ENCODE measurements around the gene PTPRB. TPM values are rescaled to one million over a fixed set of nuclear protein-coding genes. Genes with fewer than 3 reads are reported as not detected.
A peak's percentile ranks its signal among the peaks of the same experiment; 100 is the strongest.

The PTPRB gene
- total and polyA plus RNA-seq, 2 donors from 2014 or later = 13.5 to 71.6 TPM

DNA sequence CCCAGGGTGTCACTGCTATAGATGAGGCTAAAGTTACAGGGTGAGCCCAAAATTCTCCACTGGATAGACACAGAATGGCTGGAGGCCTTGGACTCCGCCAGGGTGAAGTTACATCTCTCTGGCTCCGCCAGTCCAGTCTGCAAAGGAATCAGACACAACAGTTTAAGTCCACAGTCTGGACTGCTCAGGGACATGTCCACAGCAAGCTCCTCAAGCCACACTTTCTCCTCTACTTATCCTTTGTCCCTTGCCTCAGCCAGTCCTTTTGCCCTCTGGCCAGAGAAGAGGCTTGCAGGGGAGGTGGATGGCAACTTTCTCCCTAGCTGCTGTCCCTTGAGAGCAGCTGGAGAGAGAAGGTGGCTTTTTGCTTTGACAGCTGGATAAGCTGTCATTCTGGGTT is 28.0 kb downstream of the PTPRB start:
- Histone ChIP-seq H3K4me3 (ENCODE audit: low read length in 3 of 3) (peak overlapping the region in 2 of 3 donors; percentile 49 to 60), H3K9ac (ENCODE audit: low read length in 3 of 3) (peak overlapping the region in 1 of 3 donors; percentile 61)

GRCh38 chr12:70608184-70608583 is 29.0 kb downstream of the PTPRB start:
- Histone ChIP-seq H3K27me3 (ENCODE audit: control insufficient read depth, insufficient read depth, low read length) (no peaks in the 10 kb centered on the region), H3K27ac (ENCODE audit: low read depth in 2 of 2, low read length in 2 of 2) (no peak overlapping the region), H3K4me3 (ENCODE audit: low read length in 3 of 3) (peak overlapping the region in 2 of 3 donors; percentile 51 to 60), H3K36me3 (ENCODE audit: control insufficient read depth in 2 of 3, insufficient read depth in 3 of 3, low read length in 3 of 3) (no peaks in the 10 kb centered on the region), H3K4me1 (ENCODE audit: control insufficient read depth in 2 of 3, insufficient read depth in 2 of 3, low read depth in 1 of 3, low read length in 3 of 3) (no peaks in the 10 kb centered on the region), H3K9ac (ENCODE audit: low read length in 3 of 3) (no peak overlapping the region), H3K9me3 (ENCODE audit: control insufficient read depth in 2 of 3, insufficient read depth in 1 of 3, low read length in 3 of 3) (no peaks in the 10 kb centered on the region)
- intact Hi-C loops (cut with DNase I) = no loop called here
- TF ChIP-seq, protein P1, sequence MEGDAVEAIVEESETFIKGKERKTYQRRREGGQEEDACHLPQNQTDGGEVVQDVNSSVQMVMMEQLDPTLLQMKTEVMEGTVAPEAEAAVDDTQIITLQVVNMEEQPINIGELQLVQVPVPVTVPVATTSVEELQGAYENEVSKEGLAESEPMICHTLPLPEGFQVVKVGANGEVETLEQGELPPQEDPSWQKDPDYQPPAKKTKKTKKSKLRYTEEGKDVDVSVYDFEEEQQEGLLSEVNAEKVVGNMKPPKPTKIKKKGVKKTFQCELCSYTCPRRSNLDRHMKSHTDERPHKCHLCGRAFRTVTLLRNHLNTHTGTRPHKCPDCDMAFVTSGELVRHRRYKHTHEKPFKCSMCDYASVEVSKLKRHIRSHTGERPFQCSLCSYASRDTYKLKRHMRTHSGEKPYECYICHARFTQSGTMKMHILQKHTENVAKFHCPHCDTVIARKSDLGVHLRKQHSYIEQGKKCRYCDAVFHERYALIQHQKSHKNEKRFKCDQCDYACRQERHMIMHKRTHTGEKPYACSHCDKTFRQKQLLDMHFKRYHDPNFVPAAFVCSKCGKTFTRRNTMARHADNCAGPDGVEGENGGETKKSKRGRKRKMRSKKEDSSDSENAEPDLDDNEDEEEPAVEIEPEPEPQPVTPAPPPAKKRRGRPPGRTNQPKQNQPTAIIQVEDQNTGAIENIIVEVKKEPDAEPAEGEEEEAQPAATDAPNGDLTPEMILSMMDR (IDR thresholded peaks at IDR 0.05; ENCODE audit: borderline replicate concordance, extremely low read depth, insufficient read depth) = no peak
- FAIRE-seq = no peak
- DNase-seq = no peak

More for the DNA sequence above, 28.0 kb downstream of the PTPRB start:
- TF ChIP-seq, protein P1 (IDR thresholded peaks at IDR 0.05; ENCODE audit: borderline replicate concordance, extremely low read depth, insufficient read depth) = no peak
- Histone ChIP-seq H3K27me3 (ENCODE audit: control insufficient read depth, insufficient read depth, low read length) (no peaks in the 10 kb centered on the region), H3K4me1 (ENCODE audit: control insufficient read depth in 2 of 3, insufficient read depth in 2 of 3, low read depth in 1 of 3, low read length in 3 of 3) (no peaks in the 10 kb centered on the region), H3K27ac (ENCODE audit: low read depth in 2 of 2, low read length in 2 of 2) (peak overlapping the region in 1 of 2 donors; percentile 21), H3K36me3 (ENCODE audit: control insufficient read depth in 2 of 3, insufficient read depth in 3 of 3, low read length in 3 of 3) (no peaks in the 10 kb centered on the region), H3K9me3 (ENCODE audit: control insufficient read depth in 2 of 3, insufficient read depth in 1 of 3, low read length in 3 of 3) (no peaks in the 10 kb centered on the region)
- intact Hi-C loops (cut with DNase I) = no loop called here
- DNase-seq (peak in 1 of 5 donors; percentile 38), FAIRE-seq (no peak)

- Histone ChIP-seq H3K4me3 (ENCODE audit: low read length in 3 of 3) (peak overlapping the region in 2 of 3 donors; percentile 26 to 53), H3K27me3 (ENCODE audit: control insufficient read depth, insufficient read depth, low read length) (no peaks in the 10 kb centered on the region), H3K9me3 (ENCODE audit: control insufficient read depth in 2 of 3, insufficient read depth in 1 of 3, low read length in 3 of 3) (no peaks in the 10 kb centered on the region), H3K4me1 (ENCODE audit: control insufficient read depth in 2 of 3, insufficient read depth in 2 of 3, low read depth in 1 of 3, low read length in 3 of 3) (no peaks in the 10 kb centered on the region), H3K36me3 (ENCODE audit: control insufficient read depth in 2 of 3, insufficient read depth in 3 of 3, low read length in 3 of 3) (no peaks in the 10 kb centered on the region), H3K27ac (ENCODE audit: low read depth in 2 of 2, low read length in 2 of 2) (peak overlapping the region in 1 of 2 donors; percentile 19), H3K9ac (ENCODE audit: low read length in 3 of 3) (peak overlapping the region in 1 of 3 donors; percentile 45)
- DNase-seq = no peak
- TF ChIP-seq, protein P1 (IDR thresholded peaks at IDR 0.05; ENCODE audit: borderline replicate concordance, extremely low read depth, insufficient read depth) = no peak
- FAIRE-seq = no peak
- intact Hi-C loops (cut with DNase I) = no loop called here
Measured at GRCh38 chr12:70607107-70607506, 30.1 kb downstream of the PTPRB start.

DNA sequence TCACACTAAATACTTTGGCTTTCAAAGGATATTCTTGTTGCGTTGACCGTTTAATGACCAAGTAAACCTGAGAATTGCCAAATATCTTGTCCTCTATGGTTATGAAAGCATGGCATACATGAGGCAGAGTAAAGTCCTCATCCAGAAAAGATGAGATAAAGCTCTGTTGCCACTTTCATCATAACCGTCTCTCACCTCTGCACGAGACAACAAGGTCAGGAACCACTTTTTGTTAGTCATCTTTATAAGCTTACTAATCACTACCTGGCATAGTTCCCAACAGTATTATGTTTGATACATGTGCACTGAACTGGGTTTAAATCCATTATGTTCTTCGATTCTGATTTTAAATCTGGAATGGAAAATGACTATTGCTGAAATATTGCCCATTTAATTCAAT is 31.3 kb downstream of the PTPRB start:
- intact Hi-C loops (cut with DNase I) = no loop called here
- Histone ChIP-seq H3K4me1 (ENCODE audit: control insufficient read depth in 2 of 3, insufficient read depth in 2 of 3, low read depth in 1 of 3, low read length in 3 of 3) (no peaks in the 10 kb centered on the region), H3K9me3 (ENCODE audit: control insufficient read depth in 2 of 3, insufficient read depth in 1 of 3, low read length in 3 of 3) (no peaks in the 10 kb centered on the region), H3K9ac (ENCODE audit: low read length in 3 of 3) (no peak overlapping the region), H3K36me3 (ENCODE audit: control insufficient read depth in 2 of 3, insufficient read depth in 3 of 3, low read length in 3 of 3) (no peaks in the 10 kb centered on the region), H3K4me3 (ENCODE audit: low read length in 3 of 3) (peak overlapping the region in 2 of 3 donors; percentile 32 to 39), H3K27ac (ENCODE audit: low read depth in 2 of 2, low read length in 2 of 2) (peak overlapping the region in 1 of 2 donors; percentile 41), H3K27me3 (ENCODE audit: control insufficient read depth, insufficient read depth, low read length) (no peaks in the 10 kb centered on the region)
- FAIRE-seq (no peak), DNase-seq (no peak)
- TF ChIP-seq, protein P1 (IDR thresholded peaks at IDR 0.05; ENCODE audit: borderline replicate concordance, extremely low read depth, insufficient read depth) = no peak

All from kidney (tissue), 14 donors.